Neural progenitor cell (in vitro differentiated cells): ENCODE results near the gene SCP2. TPM values are rescaled to one million over a fixed set of nuclear protein-coding genes. Genes with fewer than 3 reads are reported as not detected.

ENCODE experiments used
- DNase-seq: peaks from one replicate; pipeline ENCODE4 v3.0.0-alpha.2; 2016; ENCODE audit warnings: low spot score
- H2AFZ ChIP-seq: fragments of 200-600 bp; sonication (generic); replicated peaks from 2 replicates; pipeline ENCODE4 v1.6.1; 2016; ENCODE audit warnings: antibody characterized with exemption
- H3F3A ChIP-seq: fragments of 200-600 bp; sonication (generic); 2 replicates; pipeline ENCODE4 v1.6.1; 2016; ENCODE audit warnings: antibody characterized with exemption, low read depth
- H3K27ac ChIP-seq: fragments of 200-600 bp; sonication (generic); 2 replicates; pipeline ENCODE4 v1.5.1; 2016; ENCODE audit warnings: mild to moderate bottlenecking
- H3K27me3 ChIP-seq: fragments of 200-600 bp; sonication (generic); 2 replicates; pipeline ENCODE4 v1.6.1; 2016; ENCODE audit warnings: mild to moderate bottlenecking, moderate library complexity
- H3K36me3 ChIP-seq: fragments of 200-600 bp; sonication (generic); 2 replicates; pipeline ENCODE4 v1.5.1; 2016
- H3K4me1 ChIP-seq: fragments of 200-600 bp; sonication (generic); 2 replicates; pipeline ENCODE4 v1.6.1; 2016; ENCODE audit warnings: mixed run types
- H3K4me2 ChIP-seq: fragments of 200-600 bp; sonication (generic); 2 replicates; pipeline ENCODE4 v1.6.1; 2016
- H3K4me3 ChIP-seq: fragments of 200-600 bp; sonication (generic); 2 replicates; pipeline ENCODE4 v1.5.1; 2016
- H3K79me2 ChIP-seq: fragments of 200-600 bp; sonication (generic); 2 replicates; pipeline ENCODE4 v1.6.1; 2016; ENCODE audit warnings: low read depth
- H3K9ac ChIP-seq: fragments of 200-600 bp; sonication (generic); 2 replicates; pipeline ENCODE4 v1.6.1; 2016
- H3K9me3 ChIP-seq: fragments of 200-600 bp; sonication (generic); 2 replicates; pipeline ENCODE4 v1.5.1; 2016; ENCODE audit warnings: low read depth
- H4K20me1 ChIP-seq: fragments of 200-600 bp; sonication (generic); 2 replicates; pipeline ENCODE4 v1.6.1; 2016; ENCODE audit warnings: low read depth
- H3K27ac Mint-ChIP-seq: 3 replicates; pipeline ENCODE4 v1.8.0; 2021; ENCODE audit warnings: mixed read lengths
- H3K27me3 Mint-ChIP-seq: 2 replicates; pipeline ENCODE4 v1.8.0; 2022; ENCODE audit warnings: low read depth, mild to moderate bottlenecking, inconsistent platforms, moderate library complexity, mixed read lengths; ENCODE audit not compliant: insufficient read depth
- H3K36me3 Mint-ChIP-seq: 3 replicates; pipeline ENCODE4 v1.8.0; 2021; ENCODE audit warnings: mixed read lengths
- H3K4me1 Mint-ChIP-seq: 3 replicates; pipeline ENCODE4 v1.8.0; 2021; ENCODE audit warnings: mixed read lengths
- H3K4me3 Mint-ChIP-seq: 3 replicates; pipeline ENCODE4 v1.8.0; 2021; ENCODE audit warnings: mild to moderate bottlenecking, moderate library complexity, mixed read lengths
- H3K9me3 Mint-ChIP-seq: 3 replicates; pipeline ENCODE4 v1.8.0; 2020; ENCODE audit warnings: mixed read lengths
- EZH2 ChIP-seq: fragments of 200-600 bp; sonication (generic); IDR thresholded peaks from 2 replicates; pipeline ENCODE4 v1.6.1; 2017; ENCODE audit warnings: antibody characterized with exemption, mild to moderate bottlenecking, moderate library complexity
- EZH2phosphoT487 ChIP-seq: fragments of 200-600 bp; sonication (generic); IDR thresholded peaks from 2 replicates; pipeline ENCODE4 v1.6.1; 2017; ENCODE audit warnings: antibody characterized with exemption
- total RNA-seq: library from RNA; depleted of rRNA; stranded (reverse); fragments of >200 nt; gene quantifications from 2 replicates; pipeline ENCODE4 v1.2.3, GENCODE V29; 2015; ENCODE audit warnings: low replicate concordance
- TF ChIP-seq, protein P1 (sequence below): fragments of 200-600 bp; sonication (generic); IDR thresholded peaks from 2 replicates; pipeline ENCODE4 v1.5.1; 2017; ENCODE audit warnings: antibody characterized with exemption, mild to moderate bottlenecking

The SCP2 gene
- total RNA-seq, 1 donor from 2014 or later, result 101 TPM

DNA sequence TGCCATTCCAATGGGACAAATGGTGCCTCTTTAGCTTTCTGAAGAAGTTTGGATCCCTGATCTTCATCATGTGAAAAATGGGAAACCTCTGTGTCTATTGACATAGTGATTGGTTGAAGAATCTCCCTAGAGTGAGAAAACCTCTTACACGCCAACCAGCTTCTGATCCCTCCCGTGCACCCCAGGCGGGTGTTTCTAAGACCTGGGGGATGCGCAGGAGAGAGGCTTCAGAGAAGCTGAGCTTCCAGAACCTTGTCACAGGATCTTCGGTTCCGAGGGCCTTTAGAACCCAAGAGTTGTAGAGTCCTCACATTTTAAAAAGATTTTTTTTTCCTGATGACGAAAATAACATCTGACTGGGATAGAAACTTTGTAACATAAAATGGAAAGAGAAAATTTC lies 146.2 kb downstream of the SCP2 start:
- Mint-ChIP-seq H3K27me3 (peaks cover 18% of the 10 kb centered on the region), H3K4me3 (no peak overlapping the region), H3K27ac (peak overlapping the region; percentile 33), H3K9me3 (peaks cover 2% of the 10 kb centered on the region), H3K36me3 (no peaks in the 10 kb centered on the region), H3K4me1 (peaks cover 20% of the 10 kb centered on the region)
- no peak overlapping the region for H3K27ac ChIP-seq
- no peak overlapping the region for H2AFZ ChIP-seq
- H4K20me1 ChIP-seq, result no peaks in the 10 kb centered on the region
- no peak overlapping the region for H3K4me2 ChIP-seq
- TF ChIP-seq, protein P1, sequence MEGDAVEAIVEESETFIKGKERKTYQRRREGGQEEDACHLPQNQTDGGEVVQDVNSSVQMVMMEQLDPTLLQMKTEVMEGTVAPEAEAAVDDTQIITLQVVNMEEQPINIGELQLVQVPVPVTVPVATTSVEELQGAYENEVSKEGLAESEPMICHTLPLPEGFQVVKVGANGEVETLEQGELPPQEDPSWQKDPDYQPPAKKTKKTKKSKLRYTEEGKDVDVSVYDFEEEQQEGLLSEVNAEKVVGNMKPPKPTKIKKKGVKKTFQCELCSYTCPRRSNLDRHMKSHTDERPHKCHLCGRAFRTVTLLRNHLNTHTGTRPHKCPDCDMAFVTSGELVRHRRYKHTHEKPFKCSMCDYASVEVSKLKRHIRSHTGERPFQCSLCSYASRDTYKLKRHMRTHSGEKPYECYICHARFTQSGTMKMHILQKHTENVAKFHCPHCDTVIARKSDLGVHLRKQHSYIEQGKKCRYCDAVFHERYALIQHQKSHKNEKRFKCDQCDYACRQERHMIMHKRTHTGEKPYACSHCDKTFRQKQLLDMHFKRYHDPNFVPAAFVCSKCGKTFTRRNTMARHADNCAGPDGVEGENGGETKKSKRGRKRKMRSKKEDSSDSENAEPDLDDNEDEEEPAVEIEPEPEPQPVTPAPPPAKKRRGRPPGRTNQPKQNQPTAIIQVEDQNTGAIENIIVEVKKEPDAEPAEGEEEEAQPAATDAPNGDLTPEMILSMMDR, result no peak
- no peak for TF ChIP-seq EZH2phosphoT487
- TF ChIP-seq EZH2, result no peak
- H3K79me2 ChIP-seq, result no peaks in the 10 kb centered on the region
- no peaks in the 10 kb centered on the region for H3K36me3 ChIP-seq
- H3K4me3 ChIP-seq, result no peak overlapping the region
- H3K9ac ChIP-seq, result no peak overlapping the region
- DNase-seq, result no peak
- H3K9me3 ChIP-seq, result no peaks in the 10 kb centered on the region
- no peaks in the 10 kb centered on the region for H3F3A ChIP-seq
- peaks cover 20% of the 10 kb centered on the region for H3K4me1 ChIP-seq
- no peaks in the 10 kb centered on the region for H3K27me3 ChIP-seq

- Histone ChIP-seq H3K27me3 (no peaks in the 10 kb centered on the region), H3K27ac (no peak overlapping the region), H3K79me2 (no peaks in the 10 kb centered on the region), H4K20me1 (no peaks in the 10 kb centered on the region), H3F3A (no peaks in the 10 kb centered on the region), H3K4me3 (no peak overlapping the region), H3K9ac (no peak overlapping the region), H3K36me3 (no peaks in the 10 kb centered on the region), H3K4me2 (no peak overlapping the region), H3K9me3 (no peaks in the 10 kb centered on the region), H2AFZ (no peak overlapping the region), H3K4me1 (peaks cover 20% of the 10 kb centered on the region)
- Mint-ChIP-seq H3K4me1 (peaks cover 20% of the 10 kb centered on the region), H3K27me3 (peaks cover 18% of the 10 kb centered on the region), H3K9me3 (peaks cover 2% of the 10 kb centered on the region), H3K36me3 (no peaks in the 10 kb centered on the region), H3K27ac (peak overlapping the region; percentile 29), H3K4me3 (no peak overlapping the region)
- no peak for TF ChIP-seq EZH2
- TF ChIP-seq, protein P1, result no peak
- TF ChIP-seq EZH2phosphoT487, result no peak
- no peak for DNase-seq
Observed at GRCh38 chr1:53073868-53074311, 146.8 kb downstream of the SCP2 start.

GRCh38 chr1:53074313-53075154 lies 147.5 kb downstream of the SCP2 start:
- Histone ChIP-seq H3K36me3 (no peaks in the 10 kb centered on the region), H3K27ac (no peak overlapping the region), H2AFZ (no peak overlapping the region), H3F3A (no peaks in the 10 kb centered on the region), H3K4me3 (no peak overlapping the region), H3K79me2 (no peaks in the 10 kb centered on the region), H3K4me1 (peaks cover 20% of the 10 kb centered on the region), H4K20me1 (no peaks in the 10 kb centered on the region), H3K9me3 (no peaks in the 10 kb centered on the region), H3K9ac (no peak overlapping the region), H3K4me2 (no peak overlapping the region), H3K27me3 (no peaks in the 10 kb centered on the region)
- Mint-ChIP-seq H3K4me3 (peak overlapping the region; percentile 36), H3K9me3 (peaks cover 2% of the 10 kb centered on the region), H3K27ac (peak overlapping the region; percentile 80), H3K27me3 (peaks cover 21% of the 10 kb centered on the region), H3K4me1 (peaks cover 20% of the 10 kb centered on the region), H3K36me3 (no peaks in the 10 kb centered on the region)
- no peak for DNase-seq
- TF ChIP-seq EZH2phosphoT487 (no peak), EZH2 (no peak)
- TF ChIP-seq, protein P1, result no peak
